ENCODE data around the gene PEX1. TPM values are rescaled to one million over a fixed set of nuclear protein-coding genes. Genes with fewer than 3 reads are reported as not detected.
"Not testable (repeated sequence)": the region's sequence is repeated elsewhere in the genome, so short reads cannot be mapped to it uniquely, and the experiment has no call there.

Gene PEX1
- total RNA-seq, 1 donor, result 30.2 TPM

DNA sequence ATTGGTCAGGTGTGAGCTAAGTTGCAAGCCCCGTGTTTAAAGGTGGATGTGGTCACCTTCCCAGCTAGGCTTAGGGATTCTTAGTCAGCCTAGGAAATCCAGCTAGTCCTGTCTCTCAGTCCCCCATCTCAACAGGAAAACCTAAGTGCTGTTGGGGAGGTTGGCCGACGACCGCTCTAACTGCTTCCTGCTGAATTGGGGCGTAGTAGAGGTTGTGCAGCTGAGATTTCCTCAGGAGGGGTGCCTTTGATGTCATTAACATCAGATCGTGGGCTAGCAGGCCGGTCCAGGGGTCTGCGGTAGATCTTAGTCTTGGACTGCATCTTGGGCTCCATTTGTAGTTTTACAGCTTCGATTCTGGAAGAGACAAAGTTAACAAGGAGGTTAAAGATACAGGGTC is 59.7 kb downstream of the PEX1 start:
- DNase-seq (ENCODE audit: low read depth); H3K4me3 ChIP-seq (ENCODE audit: low read depth, low read length): not testable (repeated sequence)

DNA sequence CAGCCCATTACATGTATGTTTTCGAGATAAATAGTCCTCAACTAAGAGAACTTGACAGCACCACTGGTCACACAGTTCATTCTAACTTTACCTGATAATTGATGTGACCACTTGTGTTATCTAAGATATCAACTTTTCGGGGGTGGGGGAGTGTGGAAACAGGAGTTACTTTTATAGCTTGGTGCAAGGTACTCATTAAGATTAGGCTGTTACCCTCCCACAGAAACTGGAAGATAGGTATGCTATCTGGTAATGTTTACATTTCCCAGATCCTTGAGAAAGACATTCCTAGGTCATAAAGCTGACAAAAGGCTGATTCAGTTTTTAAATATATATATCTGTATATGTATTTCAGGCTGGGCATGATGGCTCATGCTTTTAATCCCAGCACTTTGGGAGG is 61.6 kb downstream of the PEX1 start:
- TF ChIP-seq, protein P1, sequence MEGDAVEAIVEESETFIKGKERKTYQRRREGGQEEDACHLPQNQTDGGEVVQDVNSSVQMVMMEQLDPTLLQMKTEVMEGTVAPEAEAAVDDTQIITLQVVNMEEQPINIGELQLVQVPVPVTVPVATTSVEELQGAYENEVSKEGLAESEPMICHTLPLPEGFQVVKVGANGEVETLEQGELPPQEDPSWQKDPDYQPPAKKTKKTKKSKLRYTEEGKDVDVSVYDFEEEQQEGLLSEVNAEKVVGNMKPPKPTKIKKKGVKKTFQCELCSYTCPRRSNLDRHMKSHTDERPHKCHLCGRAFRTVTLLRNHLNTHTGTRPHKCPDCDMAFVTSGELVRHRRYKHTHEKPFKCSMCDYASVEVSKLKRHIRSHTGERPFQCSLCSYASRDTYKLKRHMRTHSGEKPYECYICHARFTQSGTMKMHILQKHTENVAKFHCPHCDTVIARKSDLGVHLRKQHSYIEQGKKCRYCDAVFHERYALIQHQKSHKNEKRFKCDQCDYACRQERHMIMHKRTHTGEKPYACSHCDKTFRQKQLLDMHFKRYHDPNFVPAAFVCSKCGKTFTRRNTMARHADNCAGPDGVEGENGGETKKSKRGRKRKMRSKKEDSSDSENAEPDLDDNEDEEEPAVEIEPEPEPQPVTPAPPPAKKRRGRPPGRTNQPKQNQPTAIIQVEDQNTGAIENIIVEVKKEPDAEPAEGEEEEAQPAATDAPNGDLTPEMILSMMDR (IDR thresholded peaks at IDR 0.05; ENCODE audit: insufficient read depth, low read depth, low read length), result no peak
- no peak for DNase-seq (ENCODE audit: low read depth)
- H3K4me3 ChIP-seq (ENCODE audit: low read depth, low read length), result no peak overlapping the region

DNA sequence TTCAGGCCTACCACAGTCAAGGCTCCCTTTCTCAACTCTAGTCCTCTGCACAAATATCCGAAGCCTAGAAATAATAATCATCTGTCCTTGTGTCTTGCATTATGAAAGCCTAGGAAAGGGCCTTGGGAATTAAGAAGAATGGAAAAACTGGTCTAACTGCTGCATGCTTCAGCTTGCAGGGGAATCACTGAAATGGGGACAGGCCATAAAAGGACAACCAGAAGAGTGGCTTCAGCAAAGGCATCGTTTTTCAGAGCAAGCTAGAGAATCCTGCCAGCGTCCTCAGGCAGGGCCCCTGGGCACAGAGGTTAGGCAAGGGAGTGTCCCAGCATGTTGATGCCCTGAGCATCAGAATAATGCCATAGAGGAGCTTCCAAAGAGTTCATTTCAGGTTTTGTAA is 63.8 kb downstream of the PEX1 start:
- TF ChIP-seq, protein P1 (IDR thresholded peaks at IDR 0.05; ENCODE audit: insufficient read depth, low read depth, low read length), result no peak
- H3K4me3 ChIP-seq (ENCODE audit: low read depth, low read length), result no peak overlapping the region
- DNase-seq (ENCODE audit: low read depth), result no peak

DNA sequence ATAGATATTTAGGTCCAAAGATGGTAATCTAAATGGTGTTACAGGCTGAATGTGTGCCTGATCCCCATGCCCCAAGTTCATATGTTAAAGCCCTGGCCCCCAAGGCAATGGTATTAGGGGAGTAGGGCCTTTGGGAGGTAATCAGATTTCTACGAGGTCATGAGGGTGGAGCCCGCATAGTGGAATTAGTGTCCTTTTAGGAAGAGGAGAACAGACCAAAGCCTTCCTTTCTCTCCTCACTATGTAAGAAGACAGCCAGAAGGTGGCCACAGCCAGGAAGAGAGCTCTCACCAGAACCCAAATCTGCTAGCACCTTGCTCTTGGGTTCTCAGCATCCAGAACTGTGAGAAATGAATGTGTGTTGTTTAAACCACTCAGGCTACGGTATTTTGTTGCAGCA is 65.8 kb downstream of the PEX1 start:
- DNase-seq (ENCODE audit: low read depth), result no peak
- H3K4me3 ChIP-seq (ENCODE audit: low read depth, low read length), result no peak overlapping the region
- TF ChIP-seq, protein P1 (IDR thresholded peaks at IDR 0.05; ENCODE audit: insufficient read depth, low read depth, low read length), result no peak

DNA sequence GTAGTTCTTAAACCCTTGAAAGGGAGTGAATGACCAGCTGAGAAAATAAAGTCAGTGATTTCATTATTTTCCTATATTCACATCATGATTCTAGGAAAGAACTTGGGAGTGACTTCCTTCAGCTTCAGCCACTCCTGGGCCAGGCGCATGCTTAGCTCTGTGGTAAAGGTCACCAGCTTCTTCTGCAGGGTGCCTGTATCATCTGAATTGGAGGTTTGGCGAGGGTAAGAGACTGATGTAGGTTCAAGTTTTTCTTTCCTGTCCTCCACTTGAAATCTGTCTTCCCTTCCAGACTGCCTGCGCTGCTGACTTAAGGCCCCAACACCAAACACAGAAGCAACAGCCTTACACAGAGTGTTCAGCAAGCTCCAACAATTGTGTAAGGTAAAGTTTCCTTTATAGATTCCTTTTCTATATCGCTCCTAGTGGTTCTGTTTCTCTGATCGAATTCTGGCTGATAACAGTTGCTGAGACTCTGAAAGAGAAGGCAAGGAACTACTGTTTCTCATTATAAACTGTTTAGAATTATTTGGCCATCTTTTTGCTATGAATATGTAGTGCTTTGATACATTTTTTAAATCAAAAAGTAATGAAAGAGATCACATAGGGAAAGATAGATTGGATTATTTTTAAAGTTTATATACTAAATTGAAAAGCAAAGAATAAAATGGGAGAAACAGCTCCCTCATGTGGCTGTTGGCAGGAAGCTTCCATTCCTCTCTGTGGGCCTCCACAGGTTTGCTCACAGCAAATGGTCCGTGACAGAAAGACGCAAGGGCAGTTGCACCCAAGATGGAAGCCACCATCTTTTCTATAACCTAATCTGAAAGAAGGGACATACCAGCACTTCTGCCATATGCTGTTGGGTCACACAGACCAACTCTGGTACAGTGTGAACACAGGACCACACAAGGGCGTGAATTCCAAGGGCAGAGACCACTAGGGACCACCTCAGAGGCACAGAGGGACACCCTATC is 67.0 kb downstream of the PEX1 start:
- H3K4me3 ChIP-seq (ENCODE audit: low read depth, low read length), result no peak overlapping the region
- DNase-seq (ENCODE audit: low read depth), result peak; percentile 39
- TF ChIP-seq, protein P1 (IDR thresholded peaks at IDR 0.05; ENCODE audit: insufficient read depth, low read depth, low read length), result peak; percentile 87

DNA sequence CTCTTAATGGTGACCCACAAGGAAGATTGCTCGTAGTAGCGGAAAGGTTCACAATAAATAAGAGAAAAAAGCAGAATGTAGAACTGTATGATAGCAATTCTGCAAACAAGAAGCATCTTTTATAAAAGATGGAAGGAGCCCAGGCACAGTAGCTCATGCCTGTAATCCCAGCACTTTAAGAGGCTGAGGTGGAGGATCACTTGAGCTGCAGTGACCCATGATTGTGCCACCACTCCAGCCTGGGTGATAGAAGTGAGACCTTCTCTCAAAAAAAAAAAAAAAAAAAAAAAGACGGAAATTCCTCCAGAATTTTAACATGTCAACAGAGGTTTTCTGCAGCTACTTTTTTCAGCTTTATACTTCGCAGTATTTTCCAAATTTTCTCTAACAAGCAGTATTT is 67.8 kb downstream of the PEX1 start:
- no peak overlapping the region for H3K4me3 ChIP-seq (ENCODE audit: low read depth, low read length)
- TF ChIP-seq, protein P1 (IDR thresholded peaks at IDR 0.05; ENCODE audit: insufficient read depth, low read depth, low read length), result no peak

DNA sequence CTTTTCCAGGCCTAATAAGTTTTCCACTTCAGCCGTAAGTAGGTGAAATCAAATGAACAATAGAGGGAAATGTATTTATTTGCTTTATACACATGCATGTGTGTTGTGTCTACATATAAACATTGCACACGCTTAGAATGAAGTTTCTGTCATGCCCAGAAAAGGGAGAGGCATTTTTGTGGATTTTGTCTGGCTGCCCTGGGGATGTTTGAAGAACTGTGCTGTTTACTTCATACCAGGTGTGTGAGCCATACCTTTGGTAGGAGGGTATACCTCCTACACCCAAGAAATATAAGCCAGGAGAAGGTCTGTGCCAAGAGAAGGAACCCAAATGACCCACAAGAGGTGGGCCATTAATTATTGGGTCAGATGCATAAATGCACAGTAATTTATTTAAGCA is 68.2 kb downstream of the PEX1 start:
- H3K4me3 ChIP-seq (ENCODE audit: low read depth, low read length), result no peak overlapping the region
- DNase-seq (ENCODE audit: low read depth), result no peak
- TF ChIP-seq, protein P1 (IDR thresholded peaks at IDR 0.05; ENCODE audit: insufficient read depth, low read depth, low read length), result no peak

More for the DNA sequence above, 67.8 kb downstream of the PEX1 start:
- DNase-seq (ENCODE audit: low read depth), result no peak

All from fibroblast of villous mesenchyme (primary cell).